Pancreas (tissue), 10 donors: ENCODE data around the gene GET3. TPM values are rescaled to one million over a fixed set of nuclear protein-coding genes. Genes with fewer than 3 reads are reported as not detected.
A peak's percentile ranks its signal among the peaks of the same experiment; 100 is the strongest.
"Not testable (repeated sequence)": the region's sequence is repeated elsewhere in the genome, so short reads cannot be mapped to it uniquely, and the experiment has no call there.

Experiments
- ATAC-seq, 4 donors: fragments of 200-7000 bp; cut with Tn5 transposase; one replicate each; pipeline versions ENCODE4 v1.8.0 to v1.9.1; 2020; ENCODE audit warnings: mild to moderate bottlenecking in 4 of 4, moderate library complexity in 4 of 4
- DNase-seq, 6 donors: peaks; one replicate each; pipeline ENCODE4 v3.0.0-alpha.2; 2020
- FAIRE-seq: peaks from 2 replicates; lab custom pipeline; 2012; peaks lifted over from hg19 to GRCh38; lab: Jason Lieb, UNC
- H3K27ac ChIP-seq, 4 donors: fragments of 200-600 bp; sonication (generic); 1 replicate in 3 of 4; 2 replicates in 1 of 4; pipeline versions ENCODE4 v1.5.0 to v1.8.0; 2020
- H3K27me3 ChIP-seq, 4 donors: fragments of 200-600 bp; one replicate each; pipeline ENCODE4 v1.8.0; 2021
- H3K36me3 ChIP-seq, 3 donors: fragments of 200-600 bp; sonication (generic) in 1 of 3; one replicate each; pipeline versions ENCODE4 v1.5.0 to v1.8.0; 2020 to 2021
- H3K4me1 ChIP-seq, 3 donors: fragments of 200-600 bp; one replicate each; pipeline ENCODE4 v1.8.0; 2021
- H3K4me3 ChIP-seq, 4 donors: fragments of 200-600 bp; sonication (generic) in 2 of 4; one replicate each; pipeline versions ENCODE4 v1.5.0 to v1.8.0; 2020 to 2021
- H3K9me3 ChIP-seq, 4 donors: fragments of 200-600 bp; one replicate each; pipeline ENCODE4 v1.8.0; 2021
- WGBS, 2 donors: extraction: QIAGEN DNeasy Blood & Tissue Kit; methylation state at CpG; one replicate each; pipeline ENCODE4 v1.1.7; 2013; 5-methylcytosine and 5-hydroxymethylcytosine counted together
- intact Hi-C, 3 donors: fragments of 100-400 bp; cut with DNase I; formaldehyde crosslinking; loops; one replicate each; pipeline versions ENCODE4 v1.11.1 to v1.14.2; 2022
- polyA plus RNA-seq, 2 donors: library from polyadenylated mRNA; stranded (reverse); fragments of 200-250 nt; gene quantifications; one replicate each; pipeline ENCODE4 v1.2.3, GENCODE V29; 2013
- total RNA-seq, 6 donors: library from RNA; stranded (reverse); fragmentation: NEBNext Ultra II Directional in 4 of 6; extraction: Animal tissue kit (Norgen Biotek cat#: 25700) in 4 of 6; gene quantifications; one replicate each; pipeline versions ENCODE4 v1.2.1 to v1.2.4, GENCODE V29; 2021 to 2023
- TF ChIP-seq, protein P1 (sequence below), 4 donors: fragments of 200-600 bp; sonication (generic) in 3 of 4; IDR thresholded peaks; one replicate each; pipeline versions ENCODE4 v1.5.0 to v1.8.0; 2021; ENCODE audit warnings: antibody characterized with exemption in 4 of 4
- donor health status: healthy with polysubstance abuse.
- donor health status: DM: no; HTN: no; CAD: no; lungs with moderate emphysema.
- donor health status: DM: no; HTN: no; CAD: no.
- donor health status: control.
- donor health status: control.
- donor health status: Bipolar disorder and iron deficiency.
- donor health status: DM: yes; HTN: yes; CAD: no.
- donor health status: DM: no; HTN: no; CAD: no.
- donor health status: DM: no; HTN: no; CAD: no.
- donor health status: DM: yes; HTN: yes; CAD: no.

The GET3 gene
- total and polyA plus RNA-seq, 8 donors: 16.6 to 48.2 (median 29.8) TPM

DNA sequence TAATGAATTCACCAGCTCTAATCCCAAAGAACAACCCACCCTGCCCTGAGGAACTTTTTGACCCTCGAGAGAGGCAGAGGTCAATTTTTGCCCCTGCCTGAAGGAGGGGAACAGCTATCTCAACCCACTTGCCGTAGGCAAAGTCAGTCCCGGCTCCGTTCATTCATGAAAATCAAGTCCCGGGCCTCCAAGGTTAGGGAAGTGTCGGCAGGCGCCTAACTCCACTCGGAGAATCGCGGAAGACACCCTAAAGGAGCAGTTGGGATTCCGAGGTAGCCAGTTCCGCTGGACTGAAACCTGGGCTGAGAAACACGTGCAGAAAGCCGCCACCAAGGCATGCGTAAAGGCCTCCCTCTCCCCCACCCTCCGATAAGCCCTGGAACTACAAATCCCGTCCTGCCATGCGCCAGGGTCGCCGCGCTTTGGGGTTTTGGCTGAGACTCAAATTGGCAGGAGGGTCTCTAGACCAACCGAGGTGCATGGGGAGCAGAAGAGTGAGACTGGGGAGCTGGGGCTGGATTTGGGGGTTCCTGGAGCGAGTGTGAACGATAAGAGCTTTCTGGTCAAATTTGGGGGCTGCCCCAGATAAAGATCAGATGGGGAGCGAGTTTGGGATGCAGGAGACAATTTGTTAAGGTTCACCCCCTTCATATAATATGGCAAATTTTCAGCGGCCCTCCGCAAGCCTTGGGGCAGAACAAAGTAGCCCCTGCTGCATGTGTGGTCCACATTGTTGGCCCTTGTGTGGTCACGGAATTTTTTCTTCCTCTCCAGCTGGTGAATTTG, 13.5 kb upstream of the GET3 start, which contains the start of gene TNPO2:
TSS of gene TNPO2 (minus strand) at position 292 of the 786 bp plus-strand sequence. CDS start 2,955 bp downstream, outside the sequence.
- H3K36me3 ChIP-seq: peaks cover 0 to under 1% (median 0%) of the 10 kb centered on the region in 3 donors
- intact Hi-C loops: no loop called here
- ATAC-seq: peak; percentile 51 to 70 (median 63)
- TF ChIP-seq, protein P1, sequence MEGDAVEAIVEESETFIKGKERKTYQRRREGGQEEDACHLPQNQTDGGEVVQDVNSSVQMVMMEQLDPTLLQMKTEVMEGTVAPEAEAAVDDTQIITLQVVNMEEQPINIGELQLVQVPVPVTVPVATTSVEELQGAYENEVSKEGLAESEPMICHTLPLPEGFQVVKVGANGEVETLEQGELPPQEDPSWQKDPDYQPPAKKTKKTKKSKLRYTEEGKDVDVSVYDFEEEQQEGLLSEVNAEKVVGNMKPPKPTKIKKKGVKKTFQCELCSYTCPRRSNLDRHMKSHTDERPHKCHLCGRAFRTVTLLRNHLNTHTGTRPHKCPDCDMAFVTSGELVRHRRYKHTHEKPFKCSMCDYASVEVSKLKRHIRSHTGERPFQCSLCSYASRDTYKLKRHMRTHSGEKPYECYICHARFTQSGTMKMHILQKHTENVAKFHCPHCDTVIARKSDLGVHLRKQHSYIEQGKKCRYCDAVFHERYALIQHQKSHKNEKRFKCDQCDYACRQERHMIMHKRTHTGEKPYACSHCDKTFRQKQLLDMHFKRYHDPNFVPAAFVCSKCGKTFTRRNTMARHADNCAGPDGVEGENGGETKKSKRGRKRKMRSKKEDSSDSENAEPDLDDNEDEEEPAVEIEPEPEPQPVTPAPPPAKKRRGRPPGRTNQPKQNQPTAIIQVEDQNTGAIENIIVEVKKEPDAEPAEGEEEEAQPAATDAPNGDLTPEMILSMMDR (IDR thresholded peaks at IDR 0.05): no peak
- peak within 1 kb of the TSS; percentile 32 to 77 (median 56) for H3K27ac ChIP-seq
- 6 to 8% methylated on average over 28 of the region's 28 CpGs for WGBS, 2 donors
- no peak for FAIRE-seq
- H3K4me3 ChIP-seq: peak within 1 kb of the TSS; percentile 51 to 73 (median 54)
- no peaks in the 10 kb centered on the region for H3K27me3 ChIP-seq
- peaks cover 0 to 19% (median 8%) of the 10 kb centered on the region in 3 donors for H3K4me1 ChIP-seq
- H3K9me3 ChIP-seq: no peaks in the 10 kb centered on the region
- peak in 4 of 6 donors; percentile 47 to 58 (median 54) for DNase-seq

DNA sequence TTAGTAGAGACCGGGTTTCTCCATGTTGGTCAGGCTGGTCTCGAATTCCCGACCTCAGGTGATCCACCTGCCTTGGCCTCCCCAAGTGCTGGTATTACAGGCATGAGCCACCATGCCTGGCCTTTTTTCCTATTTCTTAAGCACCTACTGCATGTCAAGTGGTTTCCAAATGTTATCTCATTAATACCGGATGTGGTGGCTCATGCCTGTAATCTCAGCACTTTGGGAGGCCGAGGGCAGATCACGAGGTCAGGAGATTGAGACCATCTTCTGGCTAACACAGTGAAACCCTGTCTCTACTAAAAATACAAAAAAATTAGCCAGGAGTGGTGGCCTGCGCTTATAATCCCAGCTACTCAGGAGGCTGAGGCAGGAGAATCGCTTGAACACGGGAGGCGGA, 11.7 kb upstream of the GET3 start:
- FAIRE-seq, H3K4me3 ChIP-seq, H3K27ac ChIP-seq, ATAC-seq, H3K9me3 ChIP-seq, intact Hi-C loops, H3K27me3 ChIP-seq, DNase-seq: not testable (repeated sequence)
- WGBS, 2 donors: 91 to 92% methylated on average over 10 of the region's 10 CpGs
- Histone ChIP-seq H3K36me3 (peaks cover 0 to 14% (median 10%) of the 10 kb centered on the region in 3 donors), H3K4me1 (peaks cover 0 to 15% (median 3%) of the 10 kb centered on the region in 3 donors)

DNA sequence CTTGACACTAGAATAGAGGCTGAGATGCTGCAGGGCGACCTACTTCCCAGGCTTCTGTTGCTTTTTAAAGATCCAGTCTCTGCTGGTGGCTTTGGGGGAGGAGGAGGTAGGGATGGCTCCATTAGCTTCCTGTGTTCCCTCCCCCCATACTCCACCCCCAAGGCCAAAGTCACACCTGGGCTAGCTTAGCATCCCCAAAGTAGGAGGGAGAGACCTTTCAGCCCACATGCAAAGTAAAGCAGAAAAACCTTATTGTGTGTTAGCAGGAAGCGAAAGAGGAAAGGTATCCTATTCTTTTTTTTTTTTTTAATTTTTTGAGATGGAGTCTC, 10.3 kb upstream of the GET3 start:
- TF ChIP-seq, protein P1 (IDR thresholded peaks at IDR 0.05): no peak
- intact Hi-C loops: no loop called here
- 94 to 95% methylated on average over 2 of the region's 2 CpGs for WGBS, 2 donors
- ATAC-seq (no peak), FAIRE-seq (no peak), DNase-seq (no peak)
- H3K4me3 ChIP-seq: no peak overlapping the region
- H3K4me1 ChIP-seq: peaks cover 0 to 11% (median under 1%) of the 10 kb centered on the region in 3 donors
- H3K27me3 ChIP-seq: no peaks in the 10 kb centered on the region
- no peaks in the 10 kb centered on the region for H3K9me3 ChIP-seq
- H3K36me3 ChIP-seq: peaks cover 0 to 20% (median 15%) of the 10 kb centered on the region in 3 donors
- no peak overlapping the region for H3K27ac ChIP-seq

DNA sequence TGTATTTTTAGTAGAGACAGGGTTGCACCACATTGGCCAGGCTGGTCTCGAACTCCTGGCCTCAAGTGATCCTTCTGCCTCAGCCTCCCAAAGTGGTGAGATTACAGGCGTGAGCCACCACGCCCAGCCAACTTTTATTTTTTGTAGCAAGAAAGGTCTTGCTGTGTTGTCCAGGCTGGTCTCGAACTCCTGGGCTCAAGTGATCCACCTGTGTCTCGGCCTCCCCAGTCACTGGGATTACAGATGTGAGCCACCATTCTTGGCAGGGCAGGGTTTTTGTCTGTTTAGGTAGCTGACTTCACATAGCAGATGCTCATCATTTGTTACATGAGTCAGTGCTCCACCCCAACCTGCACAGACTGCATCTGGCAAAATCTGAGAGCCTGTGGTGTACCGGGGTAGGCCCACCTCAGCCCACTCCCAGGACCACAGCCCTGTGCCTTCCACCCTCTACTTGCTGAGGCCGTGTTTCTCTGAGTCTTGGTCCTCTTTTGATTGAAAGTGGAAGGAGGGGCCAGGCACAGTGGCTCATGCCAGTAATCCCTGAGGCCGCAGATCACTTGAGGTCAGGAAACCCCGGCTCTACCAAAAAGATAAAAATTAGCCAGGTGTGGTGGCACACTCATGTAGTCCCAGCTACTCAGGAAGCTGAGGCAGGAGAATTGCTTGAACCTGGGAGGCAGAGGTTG, 9.4 kb upstream of the GET3 start:
- no peaks in the 10 kb centered on the region for H3K9me3 ChIP-seq
- no peak for ATAC-seq
- no peak for FAIRE-seq
- WGBS, 2 donors: 92 to 94% methylated on average over 9 of the region's 9 CpGs
- TF ChIP-seq, protein P1 (IDR thresholded peaks at IDR 0.05): no peak
- H3K4me1 ChIP-seq: peaks cover 8 to 19% (median 9%) of the 10 kb centered on the region in 3 donors
- intact Hi-C loops: no loop called here
- H3K27me3 ChIP-seq: no peaks in the 10 kb centered on the region
- peaks cover 0 to 20% (median 15%) of the 10 kb centered on the region in 3 donors for H3K36me3 ChIP-seq
- H3K4me3 ChIP-seq: no peak overlapping the region
- DNase-seq: no peak
- no peak overlapping the region for H3K27ac ChIP-seq

DNA sequence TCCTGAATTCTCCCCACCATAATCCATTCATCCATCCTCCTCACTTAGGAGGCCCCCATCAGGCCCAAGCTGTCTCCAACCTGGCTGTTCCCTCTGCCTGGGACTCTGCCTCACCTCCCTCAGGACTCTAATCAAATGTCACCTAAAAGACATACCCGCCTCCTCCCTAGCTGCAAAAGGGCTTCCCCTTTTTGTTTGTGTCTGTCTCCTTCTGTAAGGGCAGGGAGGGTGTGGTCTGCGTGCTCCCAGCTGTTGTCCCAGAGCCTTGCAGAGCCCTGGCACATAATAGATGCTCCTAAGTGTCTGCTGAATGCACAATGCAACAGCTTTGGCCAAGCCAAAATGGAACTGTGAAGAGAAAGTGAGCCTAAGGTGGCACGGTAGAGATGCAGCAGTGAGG, 7.2 kb upstream of the GET3 start:
- peaks cover 12 to 15% (median 14%) of the 10 kb centered on the region in 3 donors for H3K4me1 ChIP-seq
- TF ChIP-seq, protein P1 (IDR thresholded peaks at IDR 0.05): no peak
- intact Hi-C loops: no loop called here
- H3K9me3 ChIP-seq: no peaks in the 10 kb centered on the region
- H3K27ac ChIP-seq: no peak overlapping the region
- WGBS, 2 donors: 90% methylated on average over 3 of the region's 3 CpGs
- ATAC-seq (no peak), FAIRE-seq (no peak), DNase-seq (no peak)
- no peak overlapping the region for H3K4me3 ChIP-seq
- H3K27me3 ChIP-seq: no peaks in the 10 kb centered on the region
- H3K36me3 ChIP-seq: peaks cover 0 to 20% (median 15%) of the 10 kb centered on the region in 3 donors
